Measurements from ENCODE around the gene CCDC148. TPM values are rescaled to one million over a fixed set of nuclear protein-coding genes. Genes with fewer than 3 reads are reported as not detected.

CCDC148 gene
- total and polyA plus RNA-seq, 2 donors (not counting 1 experiment from before 2014, with no cell fraction given) = not detected

- ChIA-PET CTCF (no interaction called here), POLR2A (no interaction called here)
- H3K27me3 ChIP-seq (replicated peaks in 1 of 4; ENCODE audit: control extremely low read depth in 1 of 4, control insufficient read depth in 3 of 4, insufficient read depth in 4 of 4, low read length in 3 of 4) = no peaks in the 10 kb centered on the region
- H3K4me1 Mint-ChIP-seq = peaks cover 4% of the 10 kb centered on the region
- H3K36me3 ChIP-seq (replicated peaks in 1 of 2; ENCODE audit: control extremely low read depth in 1 of 2, control insufficient read depth in 1 of 2, extremely low read depth in 1 of 2, insufficient read depth in 2 of 2, low read length in 1 of 2) = no peaks in the 10 kb centered on the region
- intact Hi-C loops (cut with micrococcal nuclease) = no loop called here
- H3K9me3 ChIP-seq (ENCODE audit: control extremely low read depth in 1 of 3, control insufficient read depth in 2 of 3, insufficient read depth in 1 of 3, low read length in 2 of 3) = peaks cover 0 to 4% (median 0%) of the 10 kb centered on the region in 3 donors
- DNase-seq (no peak), ATAC-seq (ENCODE audit: low read depth) (no peak)
- TF ChIP-seq EZH2 (IDR thresholded peaks at IDR 0.05; ENCODE audit: borderline replicate concordance, insufficient read depth, low read depth, low read length, poor library complexity, severe bottlenecking) = no peak
- no peak for TF ChIP-seq CTCF (IDR thresholded peaks at IDR 0.05)
- no peaks in the 10 kb centered on the region for H3K79me2 ChIP-seq (ENCODE audit: control insufficient read depth, insufficient read depth, low read length)
- no peak overlapping the region for H2AFZ ChIP-seq (ENCODE audit: insufficient read depth, low read depth, low read length, poor library complexity, severe bottlenecking)
- H3K9ac ChIP-seq (ENCODE audit: low read length) = no peak overlapping the region
- no peaks in the 10 kb centered on the region for H3K9me3 Mint-ChIP-seq (ENCODE audit: insufficient read depth)
- no peak overlapping the region for H3K4me2 ChIP-seq (replicated peaks; ENCODE audit: low read depth, low read length, poor library complexity, severe bottlenecking)
- no peaks in the 10 kb centered on the region for H3K27me3 Mint-ChIP-seq
- no CpG with 5 or more reads among the region's 1 CpG for WGBS (ENCODE audit: insufficient coverage)
- no peak overlapping the region for H3K4me3 ChIP-seq (ENCODE audit: control extremely low read depth in 1 of 5, extremely low read depth in 1 of 5, insufficient read depth in 1 of 5, low read depth in 2 of 5, low read length in 4 of 5)
- H4K20me1 ChIP-seq (ENCODE audit: control insufficient read depth, insufficient read depth, low read length, poor library complexity, severe bottlenecking) = no peaks in the 10 kb centered on the region
- no peaks in the 10 kb centered on the region for H3K4me1 ChIP-seq (ENCODE audit: control insufficient read depth in 2 of 2, insufficient read depth in 2 of 2, low read length in 2 of 2)
- no peak overlapping the region for H3K27ac ChIP-seq (ENCODE audit: low read length in 2 of 2)
- H3K27ac Mint-ChIP-seq = no peak overlapping the region
- no peak overlapping the region for H3K4me3 Mint-ChIP-seq
These were observed 140.6 kb downstream of the CCDC148 start for GRCh38 chr2:158315803-158316414.

- ChIA-PET CTCF (no interaction called here), POLR2A (no interaction called here)
- intact Hi-C loops (cut with micrococcal nuclease) = no loop called here
- Mint-ChIP-seq H3K9me3 (ENCODE audit: insufficient read depth) (no peaks in the 10 kb centered on the region), H3K4me1 (peaks cover 4% of the 10 kb centered on the region), H3K27ac (no peak overlapping the region), H3K4me3 (no peak overlapping the region), H3K27me3 (no peaks in the 10 kb centered on the region)
- Histone ChIP-seq H3K27ac (ENCODE audit: low read length in 2 of 2) (no peak overlapping the region), H3K4me2 (replicated peaks; ENCODE audit: low read depth, low read length, poor library complexity, severe bottlenecking) (no peak overlapping the region), H3K79me2 (ENCODE audit: control insufficient read depth, insufficient read depth, low read length) (no peaks in the 10 kb centered on the region), H4K20me1 (ENCODE audit: control insufficient read depth, insufficient read depth, low read length, poor library complexity, severe bottlenecking) (no peaks in the 10 kb centered on the region), H3K27me3 (replicated peaks in 1 of 4; ENCODE audit: control extremely low read depth in 1 of 4, control insufficient read depth in 3 of 4, insufficient read depth in 4 of 4, low read length in 3 of 4) (no peaks in the 10 kb centered on the region), H3K36me3 (replicated peaks in 1 of 2; ENCODE audit: control extremely low read depth in 1 of 2, control insufficient read depth in 1 of 2, extremely low read depth in 1 of 2, insufficient read depth in 2 of 2, low read length in 1 of 2) (no peaks in the 10 kb centered on the region), H3K9me3 (ENCODE audit: control extremely low read depth in 1 of 3, control insufficient read depth in 2 of 3, insufficient read depth in 1 of 3, low read length in 2 of 3) (peaks cover 0 to 7% (median 0%) of the 10 kb centered on the region in 3 donors), H3K9ac (ENCODE audit: low read length) (no peak overlapping the region), H3K4me1 (ENCODE audit: control insufficient read depth in 2 of 2, insufficient read depth in 2 of 2, low read length in 2 of 2) (no peaks in the 10 kb centered on the region), H2AFZ (ENCODE audit: insufficient read depth, low read depth, low read length, poor library complexity, severe bottlenecking) (no peak overlapping the region), H3K4me3 (ENCODE audit: control extremely low read depth in 1 of 5, extremely low read depth in 1 of 5, insufficient read depth in 1 of 5, low read depth in 2 of 5, low read length in 4 of 5) (no peak overlapping the region)
- no peak for DNase-seq
- TF ChIP-seq CTCF (IDR thresholded peaks at IDR 0.05) = no peak
- TF ChIP-seq EZH2 (IDR thresholded peaks at IDR 0.05; ENCODE audit: borderline replicate concordance, insufficient read depth, low read depth, low read length, poor library complexity, severe bottlenecking) = no peak
- no peak for ATAC-seq (ENCODE audit: low read depth)
- WGBS (ENCODE audit: insufficient coverage) = 29% methylated on average over 1 of the region's 1 CpG
These were observed 141.6 kb downstream of the CCDC148 start for GRCh38 chr2:158315000-158315399.
